ENCODE data around the gene FANCC.

FANCC gene

DNA sequence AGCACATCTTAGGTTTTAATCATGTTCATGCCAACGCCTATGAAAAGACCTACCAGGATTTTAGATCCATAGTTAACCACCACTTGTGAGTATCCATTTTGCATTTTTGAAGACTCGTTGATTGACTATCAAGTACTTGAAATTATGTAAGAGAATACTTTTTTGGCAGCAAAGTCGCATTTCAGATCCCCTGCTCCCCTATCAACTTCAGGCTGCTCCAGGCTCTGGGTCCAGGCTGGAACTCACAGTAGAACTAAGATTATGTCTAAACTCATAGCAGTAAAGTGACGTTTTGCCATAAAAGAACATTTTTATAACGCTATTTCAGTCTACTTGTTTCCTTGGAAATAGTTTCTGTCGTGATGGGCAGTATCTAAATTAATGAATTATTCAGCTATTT is 267.7 kb downstream of the FANCC start:
- Histone ChIP-seq H3K4me3 (ENCODE audit: low read depth, low read length) (peak overlapping the region; percentile 12), H3K27ac (no peak overlapping the region)

More for the DNA sequence above, 267.7 kb downstream of the FANCC start:
- no peak for DNase-seq
- H3K27me3 ChIP-seq (replicated peaks): no peaks in the 10 kb centered on the region
- H3K36me3 ChIP-seq (replicated peaks): peaks cover 7% of the 10 kb centered on the region
- TF ChIP-seq, protein P1, sequence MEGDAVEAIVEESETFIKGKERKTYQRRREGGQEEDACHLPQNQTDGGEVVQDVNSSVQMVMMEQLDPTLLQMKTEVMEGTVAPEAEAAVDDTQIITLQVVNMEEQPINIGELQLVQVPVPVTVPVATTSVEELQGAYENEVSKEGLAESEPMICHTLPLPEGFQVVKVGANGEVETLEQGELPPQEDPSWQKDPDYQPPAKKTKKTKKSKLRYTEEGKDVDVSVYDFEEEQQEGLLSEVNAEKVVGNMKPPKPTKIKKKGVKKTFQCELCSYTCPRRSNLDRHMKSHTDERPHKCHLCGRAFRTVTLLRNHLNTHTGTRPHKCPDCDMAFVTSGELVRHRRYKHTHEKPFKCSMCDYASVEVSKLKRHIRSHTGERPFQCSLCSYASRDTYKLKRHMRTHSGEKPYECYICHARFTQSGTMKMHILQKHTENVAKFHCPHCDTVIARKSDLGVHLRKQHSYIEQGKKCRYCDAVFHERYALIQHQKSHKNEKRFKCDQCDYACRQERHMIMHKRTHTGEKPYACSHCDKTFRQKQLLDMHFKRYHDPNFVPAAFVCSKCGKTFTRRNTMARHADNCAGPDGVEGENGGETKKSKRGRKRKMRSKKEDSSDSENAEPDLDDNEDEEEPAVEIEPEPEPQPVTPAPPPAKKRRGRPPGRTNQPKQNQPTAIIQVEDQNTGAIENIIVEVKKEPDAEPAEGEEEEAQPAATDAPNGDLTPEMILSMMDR (IDR thresholded peaks at IDR 0.05; ENCODE audit: low read depth, low read length, missing control alignments): no peak
- in situ Hi-C loops (cut with HindIII; ENCODE audit: low pct_ligation_motif_present, low sequenced_read_pairs): no loop called here

Measured in brain microvascular endothelial cell (primary cell).